Mesothelial cell of epicardium (in vitro differentiated cells): ENCODE data around the gene PELI2. TPM values are rescaled to one million over a fixed set of nuclear protein-coding genes. Genes with fewer than 3 reads are reported as not detected.

Experiments
- DNase-seq, 2 experiments: peaks; one replicate each; pipeline ENCODE4 v3.0.0; 2021; ENCODE audit warnings: low spot score in 2 of 2; ENCODE audit not compliant: unreplicated experiment in 2 of 2
- H3K27ac Mint-ChIP-seq: 2 replicates; pipeline ENCODE4 v1.8.0; 2021; ENCODE audit warnings: mixed read lengths
- H3K27me3 Mint-ChIP-seq: 2 replicates; pipeline ENCODE4 v1.8.0; 2021; ENCODE audit warnings: low read depth, mixed read lengths
- H3K36me3 Mint-ChIP-seq: 2 replicates; pipeline ENCODE4 v1.8.0; 2021; ENCODE audit warnings: mixed read lengths
- H3K4me1 Mint-ChIP-seq: 2 replicates; pipeline ENCODE4 v1.8.0; 2021; ENCODE audit warnings: mixed read lengths
- H3K4me3 Mint-ChIP-seq: 2 replicates; pipeline ENCODE4 v1.8.0; 2021; ENCODE audit warnings: mild to moderate bottlenecking, moderate library complexity, mixed read lengths
- H3K9me3 Mint-ChIP-seq: 2 replicates; pipeline ENCODE4 v1.8.0; 2021; ENCODE audit warnings: mixed read lengths
- total RNA-seq: library from RNA; stranded (reverse); gene quantifications from 3 replicates; pipeline ENCODE4 v1.2.1, GENCODE V29; 2021
- TF ChIP-seq, protein P1 (sequence below): fragments of 200-600 bp; sonication (generic); IDR thresholded peaks from one replicate; pipeline ENCODE4 v1.5.0; 2021; ENCODE audit warnings: antibody characterized with exemption; ENCODE audit not compliant: unreplicated experiment

The PELI2 gene
- total RNA-seq, 1 donor from 2014 or later = 10.0 TPM

GRCh38 chr14:56289155-56289554, 170.9 kb downstream of the PELI2 start:
- Mint-ChIP-seq H3K4me1 (peaks cover 4% of the 10 kb centered on the region), H3K36me3 (peaks cover 8% of the 10 kb centered on the region), H3K4me3 (no peak overlapping the region), H3K27ac (no peak overlapping the region), H3K27me3 (no peaks in the 10 kb centered on the region), H3K9me3 (no peaks in the 10 kb centered on the region)
- TF ChIP-seq, protein P1, sequence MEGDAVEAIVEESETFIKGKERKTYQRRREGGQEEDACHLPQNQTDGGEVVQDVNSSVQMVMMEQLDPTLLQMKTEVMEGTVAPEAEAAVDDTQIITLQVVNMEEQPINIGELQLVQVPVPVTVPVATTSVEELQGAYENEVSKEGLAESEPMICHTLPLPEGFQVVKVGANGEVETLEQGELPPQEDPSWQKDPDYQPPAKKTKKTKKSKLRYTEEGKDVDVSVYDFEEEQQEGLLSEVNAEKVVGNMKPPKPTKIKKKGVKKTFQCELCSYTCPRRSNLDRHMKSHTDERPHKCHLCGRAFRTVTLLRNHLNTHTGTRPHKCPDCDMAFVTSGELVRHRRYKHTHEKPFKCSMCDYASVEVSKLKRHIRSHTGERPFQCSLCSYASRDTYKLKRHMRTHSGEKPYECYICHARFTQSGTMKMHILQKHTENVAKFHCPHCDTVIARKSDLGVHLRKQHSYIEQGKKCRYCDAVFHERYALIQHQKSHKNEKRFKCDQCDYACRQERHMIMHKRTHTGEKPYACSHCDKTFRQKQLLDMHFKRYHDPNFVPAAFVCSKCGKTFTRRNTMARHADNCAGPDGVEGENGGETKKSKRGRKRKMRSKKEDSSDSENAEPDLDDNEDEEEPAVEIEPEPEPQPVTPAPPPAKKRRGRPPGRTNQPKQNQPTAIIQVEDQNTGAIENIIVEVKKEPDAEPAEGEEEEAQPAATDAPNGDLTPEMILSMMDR = no peak
- DNase-seq = no peak

DNA sequence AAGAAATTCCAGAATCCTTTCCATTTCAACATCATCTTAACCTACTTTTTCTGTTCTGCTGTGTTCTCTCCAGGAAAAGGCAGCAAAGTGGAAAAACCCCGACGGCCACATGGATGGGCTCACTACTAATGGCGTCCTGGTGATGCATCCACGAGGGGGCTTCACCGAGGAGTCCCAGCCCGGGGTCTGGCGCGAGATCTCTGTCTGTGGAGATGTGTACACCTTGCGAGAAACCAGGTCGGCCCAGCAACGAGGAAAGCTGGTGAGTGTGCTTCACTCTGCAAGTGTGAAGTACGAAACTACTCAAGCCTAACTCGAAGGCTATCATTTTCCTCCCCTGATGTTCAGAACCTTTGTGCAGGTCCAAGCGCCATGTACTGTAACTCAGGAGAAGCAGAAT, 172.0 kb downstream of the PELI2 start:
- Mint-ChIP-seq H3K4me1 (peaks cover 4% of the 10 kb centered on the region), H3K9me3 (no peaks in the 10 kb centered on the region), H3K4me3 (no peak overlapping the region)

GRCh38 chr14:56292970-56293369, 174.8 kb downstream of the PELI2 start:
- DNase-seq = no peak
- Mint-ChIP-seq H3K27me3 (no peaks in the 10 kb centered on the region), H3K27ac (no peak overlapping the region), H3K4me3 (no peak overlapping the region), H3K36me3 (peaks cover 11% of the 10 kb centered on the region), H3K4me1 (peaks cover 4% of the 10 kb centered on the region), H3K9me3 (no peaks in the 10 kb centered on the region)
- TF ChIP-seq, protein P1 = no peak

More for the DNA sequence above, 172.0 kb downstream of the PELI2 start:
- Mint-ChIP-seq H3K36me3 (peaks cover 8% of the 10 kb centered on the region), H3K27ac (no peak overlapping the region), H3K27me3 (no peaks in the 10 kb centered on the region)
- TF ChIP-seq, protein P1 = no peak
- DNase-seq = no peak

GRCh38 chr14:56293506-56293905, 175.3 kb downstream of the PELI2 start:
- no peak overlapping the region for H3K27ac Mint-ChIP-seq
- peaks cover 10% of the 10 kb centered on the region for H3K36me3 Mint-ChIP-seq
- TF ChIP-seq, protein P1 = no peak
- H3K9me3 Mint-ChIP-seq = no peaks in the 10 kb centered on the region
- no peak overlapping the region for H3K4me3 Mint-ChIP-seq
- no peaks in the 10 kb centered on the region for H3K27me3 Mint-ChIP-seq
- DNase-seq = no peak
- H3K4me1 Mint-ChIP-seq = peaks cover 4% of the 10 kb centered on the region

- TF ChIP-seq, protein P1 = no peak
- Mint-ChIP-seq H3K4me1 (peaks cover 4% of the 10 kb centered on the region), H3K36me3 (peaks cover 9% of the 10 kb centered on the region), H3K27ac (no peak overlapping the region), H3K4me3 (no peak overlapping the region), H3K27me3 (no peaks in the 10 kb centered on the region), H3K9me3 (no peaks in the 10 kb centered on the region)
- DNase-seq = no peak
These were observed 175.9 kb downstream of the PELI2 start for GRCh38 chr14:56294128-56294527.

- TF ChIP-seq, protein P1 = no peak
- H3K27ac Mint-ChIP-seq = no peak overlapping the region
- no peaks in the 10 kb centered on the region for H3K27me3 Mint-ChIP-seq
- no peak overlapping the region for H3K4me3 Mint-ChIP-seq
- H3K4me1 Mint-ChIP-seq = peaks cover 4% of the 10 kb centered on the region
- H3K9me3 Mint-ChIP-seq = no peaks in the 10 kb centered on the region
- peaks cover 3% of the 10 kb centered on the region for H3K36me3 Mint-ChIP-seq
- DNase-seq = no peak
These were observed 177.5 kb downstream of the PELI2 start for GRCh38 chr14:56295743-56296142.
